HG03442 (cell line): ENCODE measurements around the gene BCL2L12.
"Not testable (repeated sequence)": the region's sequence is repeated elsewhere in the genome, so short reads cannot be mapped to it uniquely, and the experiment has no call there.

ENCODE experiments used
- ATAC-seq: cut with Tn5 transposase; IDR thresholded peaks from one replicate; pipeline ENCODE4 v1.9.1; 2021; ENCODE audit warnings: mild to moderate bottlenecking, moderate library complexity; ENCODE audit not compliant: unreplicated experiment

BCL2L12 gene

DNA sequence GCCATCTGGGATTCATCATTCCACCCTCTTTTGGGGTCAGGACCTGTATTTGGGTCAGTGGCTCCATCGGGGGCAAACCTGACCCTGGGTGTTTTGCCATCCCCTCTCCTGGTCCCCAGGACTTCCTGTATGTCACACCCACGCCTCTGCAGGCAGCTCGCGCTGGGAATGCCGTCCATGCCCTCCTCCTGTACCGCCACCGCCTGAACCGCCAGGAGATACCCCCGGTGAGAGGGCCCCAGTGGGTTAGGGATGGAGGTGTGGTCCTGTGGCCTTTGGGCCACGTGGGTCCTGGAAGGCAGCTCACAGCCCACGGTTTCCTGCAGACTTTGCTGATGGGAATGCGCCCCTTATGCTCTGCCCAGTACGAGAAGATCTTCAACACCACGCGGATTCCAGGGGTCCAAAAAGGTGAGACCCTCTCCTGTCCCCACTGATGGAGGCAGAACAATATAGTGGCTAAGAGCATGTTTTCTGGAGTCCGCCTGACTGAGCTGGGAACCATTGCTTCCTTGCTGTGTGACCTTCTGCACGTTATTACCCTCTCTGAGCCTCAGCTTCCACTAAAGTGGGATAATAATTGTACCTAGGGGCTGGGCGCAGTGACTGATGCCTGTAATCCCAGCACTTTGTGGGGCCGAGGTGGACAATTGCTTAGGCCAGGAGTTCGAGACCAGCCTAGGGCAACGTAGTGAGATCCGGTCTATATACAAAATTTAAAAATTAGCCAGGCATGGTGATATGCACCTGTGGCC is 39.3 kb downstream of the BCL2L12 start:
- ATAC-seq: no peak

DNA sequence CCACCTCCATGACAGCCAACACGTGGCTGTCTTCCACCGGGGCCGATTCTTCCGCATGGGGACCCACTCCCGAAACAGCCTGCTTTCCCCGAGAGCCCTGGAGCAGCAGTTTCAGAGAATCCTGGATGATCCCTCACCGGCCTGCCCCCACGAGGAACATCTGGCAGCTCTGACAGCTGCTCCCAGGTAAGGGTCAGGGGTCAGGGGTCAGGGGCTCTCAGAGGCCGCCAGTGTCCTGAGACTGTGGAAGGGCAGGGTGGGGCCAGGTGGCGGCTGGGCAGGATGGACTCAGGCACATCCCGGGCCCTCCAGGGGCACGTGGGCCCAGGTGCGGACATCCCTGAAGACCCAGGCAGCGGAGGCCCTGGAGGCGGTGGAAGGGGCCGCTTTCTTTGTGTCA is 40.2 kb downstream of the BCL2L12 start:
- no peak for ATAC-seq

DNA sequence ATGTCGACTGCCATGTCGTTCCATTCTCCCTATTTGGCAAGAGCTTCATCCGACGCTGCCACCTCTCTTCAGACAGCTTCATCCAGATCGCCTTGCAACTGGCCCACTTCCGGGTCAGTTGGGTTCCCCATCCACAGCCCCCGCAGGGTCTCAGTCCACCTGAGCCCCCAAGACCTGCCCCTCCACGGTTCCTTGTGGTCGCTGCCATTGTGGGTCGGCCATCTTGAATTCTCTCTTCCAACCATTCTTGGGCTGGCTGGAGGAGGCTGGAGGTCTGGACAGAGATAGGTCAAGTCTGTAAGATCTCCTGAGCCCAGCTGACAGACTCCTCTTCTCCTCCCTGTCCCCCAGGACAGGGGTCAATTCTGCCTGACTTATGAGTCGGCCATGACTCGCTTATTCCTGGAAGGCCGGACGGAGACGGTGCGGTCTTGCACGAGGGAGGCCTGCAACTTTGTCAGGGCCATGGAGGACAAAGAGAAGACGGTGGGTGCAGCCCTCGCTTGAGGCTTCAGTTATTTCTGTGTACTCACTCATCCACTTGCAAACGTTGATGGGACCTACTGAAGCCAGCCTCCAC is 44.7 kb downstream of the BCL2L12 start:
- no peak for ATAC-seq

- ATAC-seq: no peak
Observed at GRCh38 chr19:49712397-49712859, 46.7 kb downstream of the BCL2L12 start.

DNA sequence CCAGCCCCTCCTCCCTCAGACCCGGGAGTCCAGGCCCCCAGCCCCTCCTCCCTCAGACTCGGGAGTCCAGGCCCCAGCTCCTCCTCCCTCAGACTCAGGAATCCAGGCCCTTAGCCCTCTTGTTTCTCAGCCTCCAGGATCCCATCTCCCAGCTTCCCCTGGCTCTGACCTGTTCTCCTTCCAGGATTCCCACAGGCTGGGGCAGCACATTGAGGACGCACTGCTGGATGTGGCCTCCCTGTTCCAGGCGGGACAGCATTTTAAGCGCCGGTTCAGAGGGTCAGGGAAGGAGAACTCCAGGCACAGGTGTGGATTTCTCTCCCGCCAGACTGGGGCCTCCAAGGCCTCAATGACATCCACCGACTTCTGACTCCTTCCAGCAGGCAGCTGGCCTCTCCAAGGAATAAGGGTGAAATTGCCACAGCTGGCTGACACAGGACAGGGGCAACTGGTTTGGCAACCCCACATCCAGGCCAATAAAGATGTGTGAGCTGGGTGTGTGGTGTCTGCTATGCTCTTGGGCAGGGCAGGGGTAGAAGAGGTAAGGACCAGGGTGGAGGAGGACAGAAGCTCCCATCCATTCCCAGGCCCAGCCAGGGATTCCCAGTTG is 47.6 kb downstream of the BCL2L12 start:
- ATAC-seq: no peak

DNA sequence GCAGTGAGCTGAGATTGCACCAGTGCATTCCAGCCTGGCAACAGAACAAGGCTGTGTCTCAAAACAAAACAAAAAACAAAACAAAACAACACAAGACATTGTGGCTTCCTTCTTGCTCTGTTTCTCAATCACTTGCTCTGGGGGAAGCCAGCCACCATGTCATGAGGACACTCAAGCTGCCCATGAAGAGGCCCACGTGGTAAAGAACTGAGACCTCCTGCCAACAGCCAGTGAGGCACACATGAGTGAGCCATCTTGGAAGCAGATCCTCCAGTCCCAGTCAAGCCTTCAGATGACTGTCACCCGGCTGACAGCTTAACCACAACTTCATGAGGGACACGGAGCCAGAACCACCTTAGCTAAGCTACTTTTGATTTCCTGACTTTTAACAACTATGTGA is 50.4 kb downstream of the BCL2L12 start:
- no peak for ATAC-seq

DNA sequence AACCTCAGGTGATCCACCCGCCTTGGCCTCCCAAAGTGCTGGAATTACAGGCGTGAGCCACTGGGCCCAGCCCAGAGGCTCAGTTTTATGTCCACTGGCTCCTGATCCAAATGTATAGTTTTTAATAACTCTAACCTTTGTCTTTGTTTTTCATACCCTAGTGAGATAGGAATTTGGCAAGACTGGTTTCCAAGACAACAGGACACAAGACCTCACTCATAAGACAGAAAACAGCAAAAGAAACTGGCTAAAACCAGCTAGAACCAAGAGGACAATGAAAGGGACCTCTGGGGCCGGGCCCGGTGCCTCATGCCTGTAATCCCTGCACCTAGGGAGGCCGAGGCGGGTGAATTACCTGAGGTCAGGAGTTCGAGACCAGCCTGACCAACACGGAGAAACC is 52.8 kb downstream of the BCL2L12 start:
- no peak for ATAC-seq

DNA sequence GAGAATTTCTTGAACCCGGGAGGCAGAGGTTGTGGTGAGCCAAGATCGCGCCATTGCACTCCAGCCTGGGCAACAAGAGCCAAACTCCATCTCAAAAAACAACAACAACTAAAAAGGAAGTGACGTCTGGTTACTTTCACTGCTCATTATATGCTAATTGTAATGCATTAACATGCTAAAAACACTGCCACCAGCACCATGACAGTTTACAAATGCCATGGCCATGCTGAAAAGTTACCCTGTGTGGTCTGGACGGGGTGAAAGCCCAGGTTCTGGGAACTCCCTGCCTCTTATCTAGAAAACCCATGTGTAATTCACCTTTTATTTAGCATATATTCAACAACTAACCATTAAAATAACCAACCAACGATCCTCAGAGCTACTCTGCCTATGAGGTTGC is 53.3 kb downstream of the BCL2L12 start:
- ATAC-seq: no peak

DNA sequence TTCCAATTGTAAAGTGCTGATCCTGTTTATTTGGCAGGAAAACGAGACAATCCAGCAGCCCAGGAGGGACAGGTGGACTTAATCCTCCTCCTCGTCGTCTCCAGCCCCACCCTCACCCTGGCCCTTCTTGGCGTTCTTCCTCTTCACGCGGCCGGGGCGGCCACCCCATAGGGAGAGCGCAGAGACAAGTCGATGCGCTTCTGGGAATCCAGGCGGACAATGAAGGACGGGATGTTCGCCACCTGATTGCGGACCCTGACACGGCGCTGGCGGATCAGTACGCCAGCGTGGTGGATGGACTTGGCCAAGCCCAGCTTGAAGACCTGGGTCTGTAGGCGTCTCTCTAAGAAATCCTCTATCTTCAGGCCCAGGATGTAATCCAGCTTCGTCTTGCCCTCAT is 53.7 kb downstream of the BCL2L12 start:
- not testable (repeated sequence) for ATAC-seq
